Measurements from ENCODE around the gene INPP5A.

The INPP5A gene

GRCh38 chr10:132798876-132799275 lies 261.3 kb downstream of the INPP5A start:
- no peak for DNase-seq (ENCODE audit: low read depth in 2 of 2)

DNA sequence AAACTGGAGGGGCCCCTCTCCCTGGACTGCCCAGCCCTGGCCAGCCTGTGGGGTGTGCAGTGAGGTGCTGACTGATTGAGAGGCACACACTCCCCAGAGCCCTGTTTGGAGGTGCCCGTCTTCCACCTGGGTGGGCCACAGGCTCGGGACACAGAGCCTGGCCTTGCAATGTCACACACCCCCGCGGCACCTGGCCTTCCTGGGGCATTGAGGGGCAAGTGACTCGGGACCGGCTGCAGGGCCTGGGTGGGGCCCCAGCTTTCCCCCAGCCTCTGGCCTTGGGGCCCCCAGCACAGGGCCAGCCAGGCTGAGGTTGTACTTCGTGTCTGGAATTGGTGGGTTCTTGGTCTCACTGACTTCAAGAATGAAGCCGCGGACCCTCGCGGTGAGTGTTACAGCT lies 262.3 kb downstream of the INPP5A start:
- no peak for DNase-seq (ENCODE audit: low read depth in 2 of 2)

- DNase-seq (ENCODE audit: low read depth in 2 of 2): no peak
Measured at GRCh38 chr10:132802048-132802447, 264.5 kb downstream of the INPP5A start.

- DNase-seq (ENCODE audit: low read depth in 2 of 2): no peak
Measured at GRCh38 chr10:132802694-132803320, 265.2 kb downstream of the INPP5A start.

DNA sequence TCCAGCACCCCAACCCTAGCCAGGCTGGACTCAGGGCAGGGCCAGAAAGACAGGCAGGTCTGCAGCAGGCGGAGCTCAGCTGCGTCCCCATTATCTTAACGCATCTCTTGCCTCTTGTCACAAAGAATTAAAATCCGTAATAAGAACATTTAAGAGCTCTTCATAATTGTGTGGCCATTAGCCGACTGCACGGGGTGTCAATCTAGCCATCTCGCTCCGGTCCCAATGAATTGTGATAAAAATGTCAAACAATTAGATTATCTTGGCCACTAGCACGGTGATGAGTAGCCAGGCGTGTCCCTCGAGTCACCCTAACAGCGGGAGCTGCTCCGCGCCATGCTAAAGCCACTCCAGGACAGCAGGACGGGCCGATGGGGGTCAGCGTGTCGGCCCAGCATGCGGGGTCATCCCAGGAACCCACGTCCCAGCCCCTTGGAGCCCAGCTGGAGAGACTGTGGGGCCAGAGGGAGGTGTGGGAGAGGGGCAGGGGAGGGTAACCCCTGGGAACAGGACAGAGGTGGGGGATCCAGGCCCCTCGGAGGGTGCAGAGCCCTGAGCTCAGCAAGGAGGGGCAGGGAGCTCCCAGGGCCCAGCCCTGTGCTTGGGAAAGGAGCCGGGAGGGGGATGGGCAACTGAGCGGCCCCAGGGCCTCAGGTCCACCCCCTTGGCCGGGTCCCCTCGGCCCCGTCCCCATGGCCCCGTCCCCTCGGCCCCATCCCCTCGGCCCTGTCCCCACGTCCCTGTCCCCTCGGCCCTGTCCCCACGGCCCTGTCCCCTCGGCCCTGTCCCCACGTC lies 266.0 kb downstream of the INPP5A start:
- DNase-seq (ENCODE audit: low read depth in 2 of 2): no peak

GRCh38 chr10:132804287-132804686 lies 266.7 kb downstream of the INPP5A start:
- no peak for DNase-seq (ENCODE audit: low read depth in 2 of 2)

DNA sequence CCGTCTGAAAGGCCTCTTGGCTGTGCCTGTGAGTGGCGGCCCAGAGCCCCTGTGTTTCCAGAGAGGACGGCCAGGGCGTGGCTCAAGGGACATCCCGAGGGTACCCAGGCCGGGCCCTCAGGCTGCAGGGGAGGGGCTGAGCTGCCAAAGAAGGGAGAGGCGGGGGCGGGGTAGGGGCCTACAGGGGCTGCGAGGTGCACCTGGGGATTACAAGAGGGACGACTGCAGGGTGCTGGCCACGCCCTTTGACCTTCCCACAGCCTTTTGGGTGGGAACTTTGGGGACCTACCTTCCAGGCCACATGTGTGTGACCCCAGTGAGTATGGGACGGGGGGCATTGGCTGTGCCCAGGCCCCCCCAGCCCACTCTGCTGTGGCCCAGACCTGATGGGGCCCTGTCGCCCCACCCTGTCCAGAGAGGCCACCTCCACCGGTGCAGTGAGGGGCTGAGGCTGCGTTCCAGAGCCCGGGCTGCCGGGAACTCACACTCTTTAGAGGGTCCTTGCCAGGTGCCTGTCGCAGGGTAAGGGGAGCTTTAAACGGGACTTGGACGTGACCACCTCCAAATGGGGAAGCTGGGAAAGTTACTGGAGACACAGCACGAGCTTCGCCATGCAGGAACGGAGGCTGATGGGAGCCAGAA lies 267.3 kb downstream of the INPP5A start:
- DNase-seq (ENCODE audit: low read depth in 2 of 2): no peak

DNA sequence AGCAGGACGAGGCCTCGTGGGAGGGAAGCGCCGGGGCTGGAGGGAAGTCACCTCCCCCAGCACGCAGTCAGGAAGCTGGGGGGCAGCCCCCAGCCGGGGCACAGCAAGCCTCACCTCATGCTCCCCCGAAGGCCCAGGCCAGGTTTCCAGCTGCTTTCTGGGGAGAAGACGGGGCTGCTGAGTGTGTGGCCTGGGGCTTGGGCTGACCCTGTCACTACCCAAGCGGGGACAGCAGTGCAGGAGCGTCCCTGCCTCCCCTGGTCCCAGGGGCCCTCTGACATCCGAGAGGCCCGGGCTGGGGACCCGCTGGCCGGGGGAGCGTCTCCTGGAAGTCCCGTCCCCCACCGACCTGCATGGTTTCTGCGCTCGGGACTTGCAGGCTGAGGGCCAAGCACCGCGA lies 268.0 kb downstream of the INPP5A start:
- DNase-seq (ENCODE audit: low read depth in 2 of 2): no peak

DNA sequence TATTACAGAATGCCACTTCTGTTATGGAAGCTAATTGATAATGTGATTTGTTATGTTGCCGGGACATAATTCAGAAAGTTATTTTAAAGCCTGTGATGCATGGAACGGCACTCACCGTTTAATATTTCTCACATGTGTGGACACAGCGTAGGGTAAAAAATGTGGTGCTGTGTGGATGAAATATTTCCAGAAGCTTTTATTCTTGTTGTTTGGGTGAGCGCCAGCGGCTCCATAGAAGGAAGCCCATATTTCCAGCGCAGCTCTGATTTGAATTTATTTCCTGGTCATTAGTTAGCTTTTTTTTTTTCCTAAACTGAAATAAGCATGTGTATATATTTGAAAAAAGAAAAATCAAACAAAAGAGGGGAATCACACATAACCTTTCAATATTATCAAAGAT lies 268.5 kb downstream of the INPP5A start:
- no peak for DNase-seq (ENCODE audit: low read depth in 2 of 2)

DNA sequence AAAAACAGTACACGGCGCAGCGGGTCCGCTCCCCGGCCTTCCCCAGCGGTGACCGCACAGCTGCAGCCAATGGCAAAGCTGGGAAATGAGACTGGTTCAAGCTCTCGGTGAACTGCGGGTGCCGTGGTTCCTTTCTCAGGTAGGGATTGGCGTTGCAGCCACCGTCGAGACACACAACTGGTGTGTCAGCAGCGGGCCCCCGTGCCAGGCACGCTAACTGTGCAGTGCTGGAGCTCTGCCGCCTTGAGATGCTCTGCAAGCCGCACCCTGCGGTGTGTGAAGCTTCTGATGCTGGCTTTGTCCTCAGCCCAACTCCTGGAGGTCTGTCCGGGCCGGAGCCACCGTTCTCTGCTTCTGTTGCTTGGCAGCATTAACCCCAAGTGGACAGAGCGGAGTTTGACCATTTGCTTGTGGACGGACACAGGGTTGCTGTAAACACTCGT lies 269.0 kb downstream of the INPP5A start:
- no peak for DNase-seq (ENCODE audit: low read depth in 2 of 2)

- no peak for DNase-seq (ENCODE audit: low read depth in 2 of 2)
Measured at GRCh38 chr10:132807621-132808049, 270.0 kb downstream of the INPP5A start.

- no peak for DNase-seq (ENCODE audit: low read depth in 2 of 2)
Measured at GRCh38 chr10:132808383-132809231, 271.0 kb downstream of the INPP5A start.

GRCh38 chr10:132809232-132810140 lies 271.9 kb downstream of the INPP5A start:
- no peak for DNase-seq (ENCODE audit: low read depth in 2 of 2)

DNA sequence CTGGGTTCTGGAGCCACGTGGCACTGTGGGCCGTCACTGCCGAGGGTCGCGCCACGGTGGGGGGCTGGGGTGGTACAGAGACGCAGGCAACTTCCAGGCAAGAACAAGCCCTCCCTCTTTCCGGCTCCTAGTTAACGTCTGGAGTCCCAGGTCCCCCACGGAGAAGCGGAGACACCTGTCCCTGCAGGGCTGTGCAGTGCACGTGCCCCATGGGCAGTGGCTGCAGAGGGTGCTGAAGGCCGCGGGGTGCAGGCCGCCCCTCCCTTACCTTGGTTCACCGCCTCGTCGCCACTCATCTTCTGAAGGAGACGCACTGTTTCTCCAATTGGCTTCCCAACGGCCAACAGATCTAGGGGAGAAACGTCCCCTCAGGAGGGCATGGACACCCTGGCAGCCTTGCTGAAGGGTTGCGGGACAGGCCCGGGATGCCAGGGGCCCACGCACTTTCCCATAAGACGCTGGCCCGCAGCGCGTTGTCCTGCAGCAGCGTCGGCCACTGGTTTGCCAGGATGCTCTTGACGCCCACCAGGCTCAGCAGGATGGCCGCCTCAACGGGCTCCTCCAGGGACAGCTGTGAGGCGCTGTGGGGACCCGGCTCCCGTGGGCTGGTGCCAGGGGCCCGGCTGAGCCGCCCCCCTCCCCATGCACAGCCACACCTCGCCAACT lies 272.7 kb downstream of the INPP5A start:
- DNase-seq (ENCODE audit: low read depth in 2 of 2): no peak

DNA sequence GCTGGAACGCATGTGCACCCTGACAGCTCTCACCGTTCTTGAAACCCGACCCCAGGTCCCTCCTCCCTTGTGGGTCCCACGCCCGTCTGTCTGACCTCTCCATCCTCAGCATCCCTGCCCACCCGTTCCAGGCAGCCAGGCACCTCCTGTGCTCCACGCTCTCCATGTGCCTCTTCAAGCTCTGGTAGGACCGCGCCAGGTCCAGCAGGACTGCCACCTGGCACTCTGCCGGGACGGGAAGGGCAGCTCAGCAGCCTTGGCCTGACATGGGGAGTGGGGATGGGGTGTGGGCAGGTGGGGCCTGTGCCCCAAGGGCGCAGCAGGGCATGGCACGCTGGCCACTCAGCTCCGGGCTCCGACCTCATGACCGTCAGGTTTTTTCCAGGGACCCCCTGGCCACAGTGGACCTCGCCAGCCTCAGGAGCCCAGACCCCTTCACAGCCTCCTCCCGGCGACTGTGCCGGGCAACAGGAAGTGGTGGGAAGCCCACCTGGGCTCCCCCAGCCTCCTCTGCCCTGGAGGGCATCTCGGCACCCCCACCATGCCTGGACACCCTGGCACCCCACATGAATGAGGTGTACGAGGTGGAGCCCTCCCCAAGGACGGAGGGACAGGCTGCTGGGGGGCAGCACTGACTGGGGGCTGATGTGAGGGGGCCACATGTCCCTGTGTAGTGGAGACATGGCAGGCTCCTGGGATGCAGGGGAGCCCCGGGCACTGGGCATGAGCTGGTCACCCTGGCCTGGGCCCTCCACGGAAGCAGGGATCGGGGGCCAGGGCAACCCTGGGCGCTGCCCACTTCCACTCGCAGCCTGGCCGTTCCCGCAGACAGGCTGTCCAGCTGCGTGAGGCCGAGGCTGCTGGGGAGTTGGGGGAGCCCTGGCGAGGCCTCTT lies 273.5 kb downstream of the INPP5A start:
- no peak for DNase-seq (ENCODE audit: low read depth in 2 of 2)

DNA sequence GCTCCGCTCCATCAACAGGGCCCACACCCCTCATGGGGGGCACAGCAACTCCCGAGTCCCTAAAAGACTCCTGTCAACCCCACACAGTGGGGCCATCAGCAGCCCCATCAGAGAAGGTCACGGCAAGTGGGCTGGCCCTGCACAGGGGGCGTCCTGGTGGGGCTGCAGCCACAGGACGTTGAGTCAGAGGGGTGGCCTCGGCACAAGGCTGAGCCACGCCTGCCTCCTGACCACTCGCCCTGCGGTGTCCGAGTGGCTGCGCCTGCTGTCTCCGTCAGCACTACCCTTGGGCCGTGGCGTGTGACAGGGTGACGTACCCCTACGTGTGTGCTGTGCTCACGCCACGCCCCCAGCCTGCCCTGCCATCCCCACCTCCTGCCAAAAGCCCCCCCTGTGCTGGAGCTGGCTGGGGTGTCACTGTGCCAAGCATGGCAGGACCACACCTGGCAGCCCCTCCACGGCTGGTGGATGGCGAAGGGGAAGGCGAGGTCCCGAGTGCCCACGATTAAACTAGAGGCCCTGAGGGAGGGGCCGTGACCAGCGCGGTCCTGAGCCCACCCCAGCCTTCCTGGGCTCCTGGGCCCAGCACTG lies 274.4 kb downstream of the INPP5A start:
- no peak for DNase-seq (ENCODE audit: low read depth in 2 of 2)

DNA sequence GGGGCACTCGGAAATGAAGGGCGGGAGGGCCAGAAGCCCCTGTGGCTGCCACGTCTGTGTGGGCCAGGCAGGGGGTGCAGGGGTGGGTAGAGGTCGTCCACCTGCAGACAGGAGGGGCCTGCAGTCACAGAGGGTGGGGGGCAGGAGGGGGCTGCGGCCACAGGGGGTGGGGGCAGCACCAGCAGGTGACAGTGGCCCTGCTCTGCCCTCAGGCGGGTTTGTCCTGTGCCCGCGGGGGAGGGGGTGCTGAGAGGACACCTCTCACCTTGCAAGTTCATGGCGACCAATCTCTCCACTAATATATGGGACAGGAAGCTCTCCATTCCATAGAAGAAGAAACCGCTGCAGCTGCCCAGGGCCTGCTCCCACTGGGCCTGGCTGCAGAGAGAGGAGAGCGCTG lies 274.9 kb downstream of the INPP5A start:
- no peak for DNase-seq (ENCODE audit: low read depth in 2 of 2)

DNA sequence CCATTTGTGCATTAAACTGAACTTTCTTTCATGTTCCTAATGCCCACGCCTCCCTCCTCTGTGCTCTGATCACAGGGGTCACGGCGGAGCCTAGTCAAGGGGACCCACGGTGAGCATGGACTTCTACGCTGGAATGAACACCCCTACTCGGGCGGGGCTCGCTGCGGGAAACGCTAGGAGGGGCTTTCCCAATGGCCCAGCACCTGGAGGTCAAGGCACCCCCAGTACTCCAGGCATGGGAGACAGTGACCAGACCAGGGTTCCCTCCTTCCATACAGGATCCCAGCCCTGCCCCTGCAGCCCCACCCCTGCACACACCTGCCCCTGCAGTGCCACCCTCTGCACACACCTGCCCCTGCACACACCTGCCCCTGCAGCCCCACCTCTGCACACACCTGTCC lies 275.4 kb downstream of the INPP5A start:
- no peak for DNase-seq (ENCODE audit: low read depth in 2 of 2)
